ENCODE data around the gene CHST1. TPM values are rescaled to one million over a fixed set of nuclear protein-coding genes. Genes with fewer than 3 reads are reported as not detected.

Gene CHST1
- 3.2 TPM for total RNA-seq
- long read RNA-seq, partial matches to known transcripts: 0 of 2 reads
- long read RNA-seq, other reads (novel, unspliced or antisense): 1 of 2 reads

- no peak for DNase-seq (ENCODE audit: low spot score)
Observed at GRCh38 chr11:45665206-45665932, at the start of gene CHST1. Gene CHST1 (minus strand): TSS chr11:45665622. CDS start chr11:45650923, 14,699 bp downstream.

- DNase-seq (ENCODE audit: low spot score): no peak
Observed at GRCh38 chr11:45713573-45713972, 48.2 kb upstream of the CHST1 start.

- no peak for DNase-seq (ENCODE audit: low spot score)
Observed at GRCh38 chr11:45710561-45710960, 45.1 kb upstream of the CHST1 start.

- no peak for DNase-seq (ENCODE audit: low spot score)
Observed at GRCh38 chr11:45708887-45709663, 43.7 kb upstream of the CHST1 start.

- DNase-seq (ENCODE audit: low spot score): no peak
Observed at GRCh38 chr11:45704635-45705034, 39.2 kb upstream of the CHST1 start.

- DNase-seq (ENCODE audit: low spot score): no peak
Observed at GRCh38 chr11:45704133-45704532, 38.7 kb upstream of the CHST1 start.

- no peak for DNase-seq (ENCODE audit: low spot score)
Observed at GRCh38 chr11:45702511-45702910, 37.1 kb upstream of the CHST1 start.

GRCh38 chr11:45698777-45699497 lies 33.5 kb upstream of the CHST1 start:
- no peak for DNase-seq (ENCODE audit: low spot score)

- DNase-seq (ENCODE audit: low spot score): no peak
Observed at GRCh38 chr11:45692808-45693453, 27.5 kb upstream of the CHST1 start.

GRCh38 chr11:45688472-45689033 lies 23.1 kb upstream of the CHST1 start:
- DNase-seq (ENCODE audit: low spot score): peak; percentile 51

GRCh38 chr11:45687836-45688235 lies 22.4 kb upstream of the CHST1 start:
- DNase-seq (ENCODE audit: low spot score): no peak

GRCh38 chr11:45685964-45686537 lies 20.6 kb upstream of the CHST1 start:
- DNase-seq (ENCODE audit: low spot score): peak; percentile 62

GRCh38 chr11:45684440-45684839 lies 19.0 kb upstream of the CHST1 start:
- peak; percentile 28 for DNase-seq (ENCODE audit: low spot score)

GRCh38 chr11:45683271-45684058 lies 18.0 kb upstream of the CHST1 start:
- peak; percentile 16 for DNase-seq (ENCODE audit: low spot score)

- DNase-seq (ENCODE audit: low spot score): no peak
Observed at GRCh38 chr11:45679806-45680205, 14.4 kb upstream of the CHST1 start.

- no peak for DNase-seq (ENCODE audit: low spot score)
Observed at GRCh38 chr11:45678976-45679375, 13.6 kb upstream of the CHST1 start.

GRCh38 chr11:45677770-45678512 lies 12.5 kb upstream of the CHST1 start:
- no peak for DNase-seq (ENCODE audit: low spot score)

GRCh38 chr11:45676522-45677095 lies 11.2 kb upstream of the CHST1 start:
- DNase-seq (ENCODE audit: low spot score): no peak

GRCh38 chr11:45675646-45676045 lies 10.2 kb upstream of the CHST1 start:
- DNase-seq (ENCODE audit: low spot score): no peak

Data from mesenteric fat pad (tissue), 1 donor.